Measurements from ENCODE around the gene PTX4.

- no peak for TF ChIP-seq GATA3 (IDR thresholded peaks at IDR 0.05; ENCODE audit: low read depth, low read length)
- no peak for TF ChIP-seq GATA2 (IDR thresholded peaks at IDR 0.05; ENCODE audit: low read depth, low read length)
Measured at GRCh38 chr16:1448536-1449116, 40.1 kb downstream of the PTX4 start.
